B cell (primary cell): Measurements from ENCODE around the gene TMEM151A.

ENCODE experiments used
- CTCF ChIP-seq: fragments of 200-600 bp; IDR thresholded peaks from one replicate; pipeline ENCODE4 v1.8.0; 2022; ENCODE audit warnings: antibody characterized with exemption, mild to moderate bottlenecking
- EZH2 ChIP-seq: IDR thresholded peaks from 2 replicates; pipeline ENCODE4 v1.6.1; 2012; ENCODE audit warnings: borderline replicate concordance, low read depth, mild to moderate bottlenecking, moderate library complexity, low read length; ENCODE audit not compliant: insufficient read depth, poor library complexity, severe bottlenecking

GRCh38 chr11:66314561-66315497 is 23.1 kb downstream of the TMEM151A start:
- TF ChIP-seq CTCF (no peak), EZH2 (no peak)
